Measurements from ENCODE around the gene KLF16.

KLF16 gene

GRCh38 chr19:1856698-1857603, 6.4 kb downstream of the KLF16 start:
- peak in 28 of 51 donors; percentile 13 to 69 (median 42) for DNase-seq

- no peak for DNase-seq
Observed at GRCh38 chr19:1856345-1856697, 7.1 kb downstream of the KLF16 start.

- DNase-seq: no peak
Observed at GRCh38 chr19:1855828-1856255, 7.5 kb downstream of the KLF16 start.

GRCh38 chr19:1855040-1855827, 8.1 kb downstream of the KLF16 start:
- peak in 42 of 51 donors; percentile 10 to 81 (median 52) for DNase-seq

GRCh38 chr19:1854542-1855039, 8.8 kb downstream of the KLF16 start:
- DNase-seq: peak in 1 of 51 donors; percentile 19

- DNase-seq: no peak
Observed at GRCh38 chr19:1854039-1854541, 9.3 kb downstream of the KLF16 start.

- peak in 34 of 51 donors; percentile 10 to 64 (median 36) for DNase-seq
Observed at GRCh38 chr19:1853295-1854038, 9.9 kb downstream of the KLF16 start.

- no peak for DNase-seq
Observed at GRCh38 chr19:1852581-1853128, 10.7 kb downstream of the KLF16 start.

GRCh38 chr19:1851654-1852580, 11.5 kb downstream of the KLF16 start:
- DNase-seq: peak in 11 of 51 donors; percentile 1 to 61 (median 27)

GRCh38 chr19:1850809-1851653, 12.3 kb downstream of the KLF16 start:
- no peak for DNase-seq

- DNase-seq: no peak
Observed at GRCh38 chr19:1849886-1850398, 13.4 kb downstream of the KLF16 start.

- DNase-seq: no peak
Observed at GRCh38 chr19:1849132-1849474, 14.3 kb downstream of the KLF16 start.

- peak; percentile 63 to 98 (median 88) for DNase-seq
Observed at GRCh38 chr19:1848399-1849131, 14.8 kb downstream of the KLF16 start, which contains the start of gene REXO1. Gene REXO1, minus strand, starts transcription at chr19:1848483. Its CDS starts 125 bp downstream, at chr19:1848358.

GRCh38 chr19:1847684-1848398, 15.5 kb downstream of the KLF16 start:
- peak in 5 of 51 donors; percentile 7 to 44 (median 32) for DNase-seq

- DNase-seq: no peak
Observed at GRCh38 chr19:1847348-1847683, 16.1 kb downstream of the KLF16 start.

GRCh38 chr19:1846517-1847204, 16.7 kb downstream of the KLF16 start:
- no peak for DNase-seq

GRCh38 chr19:1845642-1846041, 17.7 kb downstream of the KLF16 start:
- DNase-seq: no peak

Measured in hypothalamus (tissue), 51 donors.